ENCODE data around the gene ATG4B.

- TF ChIP-seq CTCF (IDR thresholded peaks at IDR 0.05; ENCODE audit: low read length) (no peak), EZH2 (IDR thresholded peaks at IDR 0.05; ENCODE audit: borderline replicate concordance, low read length) (no peak)
Observed at GRCh38 chr2:241603686-241604085, 33.8 kb upstream of the ATG4B start.
